GM06990 (cell line): ENCODE measurements around the gene GAA.

Experiments used
- DNase-seq: peaks from one replicate; pipeline ENCODE4 v3.0.0-alpha.2; 2011; ENCODE audit not compliant: insufficient read length; ENCODE audit errors: extremely low read depth
- H3K27me3 ChIP-seq: replicated peaks from 2 replicates; pipeline ENCODE4 v1.6.0; 2011; ENCODE audit warnings: low read length; ENCODE audit not compliant: control insufficient read depth, insufficient read depth
- H3K36me3 ChIP-seq: 2 replicates; pipeline ENCODE4 v1.5.1; 2011; ENCODE audit warnings: low read length; ENCODE audit not compliant: control insufficient read depth, insufficient read depth
- H3K4me3 ChIP-seq: replicated peaks from 2 replicates; pipeline ENCODE4 v1.5.1; 2011; ENCODE audit warnings: low read depth, mild to moderate bottlenecking, control low read depth, low read length
- CTCF ChIP-seq: IDR thresholded peaks from 2 replicates; pipeline ENCODE4 v1.5.1; 2011; ENCODE audit warnings: low read length, control low read depth, mild to moderate bottlenecking, inconsistent platforms; ENCODE audit not compliant: insufficient read depth, poor library complexity, severe bottlenecking

GAA gene

GRCh38 chr17:80060644-80061043 lies 40.7 kb upstream of the GAA start:
- no peak overlapping the region for H3K4me3 ChIP-seq
- H3K36me3 ChIP-seq = no peaks in the 10 kb centered on the region
- DNase-seq = no peak
- no peak for TF ChIP-seq CTCF
- peaks cover 2% of the 10 kb centered on the region for H3K27me3 ChIP-seq

GRCh38 chr17:80061421-80061820 lies 40.0 kb upstream of the GAA start:
- Histone ChIP-seq H3K36me3 (no peaks in the 10 kb centered on the region), H3K27me3 (peaks cover 2% of the 10 kb centered on the region), H3K4me3 (no peak overlapping the region)
- DNase-seq = no peak
- TF ChIP-seq CTCF = no peak

DNA sequence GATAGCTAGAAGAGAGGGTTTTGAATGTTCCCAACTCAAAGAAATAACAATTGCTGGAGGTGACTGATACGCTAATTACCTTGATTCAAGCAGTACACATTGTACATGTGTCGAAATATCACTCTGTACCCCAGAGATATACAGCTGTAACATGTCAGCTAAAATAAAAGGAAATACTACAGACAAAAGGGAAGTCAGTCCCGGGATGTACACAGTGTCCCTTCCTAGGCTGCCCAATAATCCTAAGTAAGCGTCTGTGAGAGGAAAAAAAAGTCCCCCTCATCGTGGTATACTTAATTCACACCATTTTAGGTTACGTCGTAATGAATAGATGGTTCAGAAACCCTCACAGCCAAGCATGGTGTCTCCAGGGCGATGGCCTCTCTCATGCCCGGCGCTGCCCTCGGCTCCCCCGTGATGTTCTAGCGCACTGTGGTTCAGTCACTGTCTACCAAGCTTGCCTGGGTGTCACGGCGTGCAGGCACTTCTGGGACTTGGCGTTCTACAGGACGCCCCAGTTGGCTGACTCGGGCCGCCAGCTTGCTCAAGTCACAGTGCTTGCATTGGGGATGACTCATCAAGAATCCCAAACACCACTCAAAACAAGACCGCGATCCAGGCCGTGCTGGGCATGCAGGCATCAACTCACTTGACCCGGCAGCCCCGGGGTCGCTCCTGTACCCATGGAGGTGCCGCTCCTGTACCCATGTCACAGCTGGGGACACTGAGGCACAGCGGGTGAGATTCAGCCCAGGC lies 37.4 kb upstream of the GAA start:
- TF ChIP-seq CTCF = no peak
- no peaks in the 10 kb centered on the region for H3K27me3 ChIP-seq
- no peak overlapping the region for H3K4me3 ChIP-seq
- no peak for DNase-seq
- H3K36me3 ChIP-seq = no peaks in the 10 kb centered on the region

GRCh38 chr17:80064696-80065095 lies 36.7 kb upstream of the GAA start:
- no peak for TF ChIP-seq CTCF
- no peak for DNase-seq
- Histone ChIP-seq H3K4me3 (no peak overlapping the region), H3K36me3 (no peaks in the 10 kb centered on the region), H3K27me3 (no peaks in the 10 kb centered on the region; the same call in 1 of the 2 replicates)

GRCh38 chr17:80065478-80066170 lies 35.8 kb upstream of the GAA start:
- Histone ChIP-seq H3K36me3 (no peaks in the 10 kb centered on the region), H3K4me3 (no peak overlapping the region), H3K27me3 (no peaks in the 10 kb centered on the region; the same call in none of the 2 replicates)
- TF ChIP-seq CTCF = no peak
- no peak for DNase-seq
